Epithelial cell of esophagus (primary cell): ENCODE data around the gene UBE4A.
"Not testable (repeated sequence)": the region's sequence is repeated elsewhere in the genome, so short reads cannot be mapped to it uniquely, and the experiment has no call there.

ENCODE experiments used
- DNase-seq: peaks from one replicate; pipeline ENCODE4 v3.0.0; 2010; ENCODE audit warnings: low read depth
- H3K4me3 ChIP-seq: 2 replicates; pipeline ENCODE4 v1.5.1; 2011; ENCODE audit warnings: mild to moderate bottlenecking, low read length, control low read depth
- CTCF ChIP-seq: IDR thresholded peaks from 2 replicates; pipeline ENCODE4 v1.5.1; 2011; ENCODE audit warnings: low read depth, mild to moderate bottlenecking, low read length, control low read depth, inconsistent platforms; ENCODE audit not compliant: insufficient read depth; ENCODE audit errors: missing control alignments

UBE4A gene

GRCh38 chr11:118412921-118413320, 53.5 kb downstream of the UBE4A start:
- DNase-seq, result no peak
- no peak for TF ChIP-seq CTCF
- H3K4me3 ChIP-seq, result no peak overlapping the region

GRCh38 chr11:118415062-118415738, 55.8 kb downstream of the UBE4A start:
- no peak for TF ChIP-seq CTCF
- no peak for DNase-seq
- no peak overlapping the region for H3K4me3 ChIP-seq

GRCh38 chr11:118415739-118416068, 56.3 kb downstream of the UBE4A start:
- DNase-seq, result peak; percentile 87

GRCh38 chr11:118416900-118417299, 57.5 kb downstream of the UBE4A start:
- not testable (repeated sequence) for H3K4me3 ChIP-seq, DNase-seq

More at GRCh38 chr11:118415739-118416068, 56.3 kb downstream of the UBE4A start:
- TF ChIP-seq CTCF, result no peak
- no peak overlapping the region for H3K4me3 ChIP-seq

- no peak for TF ChIP-seq CTCF
- H3K4me3 ChIP-seq, result no peak overlapping the region
- peak; percentile 41 for DNase-seq
Measured at GRCh38 chr11:118417801-118418200, 58.4 kb downstream of the UBE4A start.

GRCh38 chr11:118418766-118419165, 59.4 kb downstream of the UBE4A start:
- TF ChIP-seq CTCF, result no peak
- DNase-seq, result no peak
- no peak overlapping the region for H3K4me3 ChIP-seq

- H3K4me3 ChIP-seq, result no peak overlapping the region
- no peak for TF ChIP-seq CTCF
- DNase-seq, result no peak
Measured at GRCh38 chr11:118427707-118428106, 68.3 kb downstream of the UBE4A start.
